ENCODE data around the gene TMC1.

DNA sequence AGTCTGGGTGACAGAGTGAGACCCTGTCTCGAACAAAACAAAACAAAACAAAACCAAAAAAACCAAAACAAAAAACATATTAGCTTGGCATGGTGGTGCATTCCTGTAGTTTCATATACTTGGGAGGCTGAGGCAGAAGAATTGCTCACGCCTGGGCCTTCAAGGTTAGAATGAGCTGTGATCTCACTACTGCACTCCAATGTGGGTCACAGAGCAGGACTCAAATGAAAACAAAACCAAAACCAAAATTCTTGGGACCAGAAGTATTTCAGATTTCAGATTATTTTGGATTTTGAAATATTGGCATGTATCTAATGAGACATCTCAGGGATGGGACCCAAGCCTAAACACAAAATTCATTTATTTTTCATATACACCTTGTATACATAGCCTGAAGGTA, 80.2 kb downstream of the TMC1 start:
- no peak for TF ChIP-seq ZBTB21 (tag by site-specific recombination; IDR thresholded peaks at IDR 0.05)
- TF ChIP-seq, protein P1, sequence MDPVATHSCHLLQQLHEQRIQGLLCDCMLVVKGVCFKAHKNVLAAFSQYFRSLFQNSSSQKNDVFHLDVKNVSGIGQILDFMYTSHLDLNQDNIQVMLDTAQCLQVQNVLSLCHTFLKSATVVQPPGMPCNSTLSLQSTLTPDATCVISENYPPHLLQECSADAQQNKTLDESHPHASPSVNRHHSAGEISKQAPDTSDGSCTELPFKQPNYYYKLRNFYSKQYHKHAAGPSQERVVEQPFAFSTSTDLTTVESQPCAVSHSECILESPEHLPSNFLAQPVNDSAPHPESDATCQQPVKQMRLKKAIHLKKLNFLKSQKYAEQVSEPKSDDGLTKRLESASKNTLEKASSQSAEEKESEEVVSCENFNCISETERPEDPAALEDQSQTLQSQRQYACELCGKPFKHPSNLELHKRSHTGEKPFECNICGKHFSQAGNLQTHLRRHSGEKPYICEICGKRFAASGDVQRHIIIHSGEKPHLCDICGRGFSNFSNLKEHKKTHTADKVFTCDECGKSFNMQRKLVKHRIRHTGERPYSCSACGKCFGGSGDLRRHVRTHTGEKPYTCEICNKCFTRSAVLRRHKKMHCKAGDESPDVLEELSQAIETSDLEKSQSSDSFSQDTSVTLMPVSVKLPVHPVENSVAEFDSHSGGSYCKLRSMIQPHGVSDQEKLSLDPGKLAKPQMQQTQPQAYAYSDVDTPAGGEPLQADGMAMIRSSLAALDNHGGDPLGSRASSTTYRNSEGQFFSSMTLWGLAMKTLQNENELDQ (tag by site-specific recombination; IDR thresholded peaks at IDR 0.05; ENCODE audit: low read depth), result no peak
- TF ChIP-seq, protein P2, sequence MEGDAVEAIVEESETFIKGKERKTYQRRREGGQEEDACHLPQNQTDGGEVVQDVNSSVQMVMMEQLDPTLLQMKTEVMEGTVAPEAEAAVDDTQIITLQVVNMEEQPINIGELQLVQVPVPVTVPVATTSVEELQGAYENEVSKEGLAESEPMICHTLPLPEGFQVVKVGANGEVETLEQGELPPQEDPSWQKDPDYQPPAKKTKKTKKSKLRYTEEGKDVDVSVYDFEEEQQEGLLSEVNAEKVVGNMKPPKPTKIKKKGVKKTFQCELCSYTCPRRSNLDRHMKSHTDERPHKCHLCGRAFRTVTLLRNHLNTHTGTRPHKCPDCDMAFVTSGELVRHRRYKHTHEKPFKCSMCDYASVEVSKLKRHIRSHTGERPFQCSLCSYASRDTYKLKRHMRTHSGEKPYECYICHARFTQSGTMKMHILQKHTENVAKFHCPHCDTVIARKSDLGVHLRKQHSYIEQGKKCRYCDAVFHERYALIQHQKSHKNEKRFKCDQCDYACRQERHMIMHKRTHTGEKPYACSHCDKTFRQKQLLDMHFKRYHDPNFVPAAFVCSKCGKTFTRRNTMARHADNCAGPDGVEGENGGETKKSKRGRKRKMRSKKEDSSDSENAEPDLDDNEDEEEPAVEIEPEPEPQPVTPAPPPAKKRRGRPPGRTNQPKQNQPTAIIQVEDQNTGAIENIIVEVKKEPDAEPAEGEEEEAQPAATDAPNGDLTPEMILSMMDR (tag by site-specific recombination; IDR thresholded peaks at IDR 0.05), result no peak
